H9 (cell line): ENCODE results near the gene SLC12A9. TPM values are rescaled to one million over a fixed set of nuclear protein-coding genes. Genes with fewer than 3 reads are reported as not detected.

Experiments used
- DNase-seq: peaks from one replicate; pipeline ENCODE4 v3.0.0-alpha.2; 2017
- H2AFZ ChIP-seq: one replicate; pipeline ENCODE4 v1.6.1; 2013; ENCODE audit warnings: mild to moderate bottlenecking, low read length, control low read depth, moderate library complexity
- H2AK5ac ChIP-seq: 2 replicates; pipeline ENCODE4 v1.6.1; 2013; ENCODE audit warnings: low read length, control low read depth, mixed read lengths; ENCODE audit not compliant: insufficient read length
- H2BK120ac ChIP-seq: one replicate; pipeline ENCODE4 v1.6.1; 2013; ENCODE audit warnings: low read depth, mild to moderate bottlenecking, low read length, control low read depth, inconsistent platforms; ENCODE audit not compliant: poor library complexity, severe bottlenecking
- H2BK12ac ChIP-seq: 2 replicates; pipeline ENCODE4 v1.6.1; 2013; ENCODE audit warnings: low read length, control low read depth, mixed read lengths, low read depth; ENCODE audit not compliant: insufficient read length
- H2BK15ac ChIP-seq: 2 replicates; pipeline ENCODE4 v1.6.1; 2013; ENCODE audit warnings: low read depth, low read length, control low read depth
- H2BK20ac ChIP-seq: one replicate; pipeline ENCODE4 v1.6.1; 2013; ENCODE audit warnings: low read depth, mild to moderate bottlenecking, low read length, control low read depth, inconsistent platforms; ENCODE audit not compliant: poor library complexity, severe bottlenecking
- H2BK5ac ChIP-seq: 2 replicates; pipeline ENCODE4 v1.6.1; 2013; ENCODE audit warnings: low read length, control low read depth, mixed read lengths; ENCODE audit not compliant: insufficient read length
- H3K14ac ChIP-seq: 2 replicates; pipeline ENCODE4 v1.6.1; 2013; ENCODE audit warnings: low read length, control low read depth; ENCODE audit not compliant: insufficient read depth
- H3K18ac ChIP-seq: 2 replicates; pipeline ENCODE4 v1.6.1; 2013; ENCODE audit warnings: low read depth, mild to moderate bottlenecking, mixed read lengths, low read length, control low read depth; ENCODE audit not compliant: insufficient read length
- H3K23ac ChIP-seq: 2 replicates; pipeline ENCODE4 v1.6.1; 2013; ENCODE audit warnings: low read length, control low read depth, mixed read lengths, low read depth; ENCODE audit not compliant: insufficient read length
- H3K23me2 ChIP-seq: 2 replicates; pipeline ENCODE4 v1.6.1; 2013; ENCODE audit warnings: low read depth, mild to moderate bottlenecking, mixed read lengths, low read length, control low read depth; ENCODE audit not compliant: insufficient read length, poor library complexity, severe bottlenecking
- H3K27ac ChIP-seq: 2 replicates; pipeline ENCODE4 v1.5.1; 2013; ENCODE audit warnings: low read length, control low read depth, mixed read lengths, low read depth; ENCODE audit not compliant: insufficient read length
- H3K27me3 ChIP-seq: 2 replicates; pipeline ENCODE4 v1.6.1; 2013; ENCODE audit warnings: low read length, control low read depth, inconsistent platforms; ENCODE audit not compliant: insufficient read depth
- H3K4ac ChIP-seq: 2 replicates; pipeline ENCODE4 v1.6.1; 2013; ENCODE audit warnings: low read depth, mild to moderate bottlenecking, control low read depth, inconsistent platforms, low read length, moderate library complexity
- H3K4me1 ChIP-seq: 2 replicates; pipeline ENCODE4 v1.6.1; 2013; ENCODE audit warnings: low read length, control low read depth, inconsistent platforms; ENCODE audit not compliant: insufficient read depth
- H3K4me2 ChIP-seq: 2 replicates; pipeline ENCODE4 v1.6.1; 2013; ENCODE audit warnings: low read length, control low read depth, mixed read lengths; ENCODE audit not compliant: insufficient read length, insufficient read depth
- H3K56ac ChIP-seq: 2 replicates; pipeline ENCODE4 v1.6.1; 2013; ENCODE audit warnings: low read depth, mild to moderate bottlenecking, mixed read lengths, low read length, control low read depth; ENCODE audit not compliant: insufficient read length
- H3K79me1 ChIP-seq: 2 replicates; pipeline ENCODE4 v1.6.1; 2013; ENCODE audit warnings: low read depth, mild to moderate bottlenecking, moderate library complexity, low read length, control low read depth, inconsistent platforms; ENCODE audit not compliant: insufficient read depth, poor library complexity, severe bottlenecking
- H3K79me2 ChIP-seq: 2 replicates; pipeline ENCODE4 v1.6.1; 2013; ENCODE audit warnings: low read length, control low read depth, inconsistent platforms; ENCODE audit not compliant: insufficient read depth
- H3K9ac ChIP-seq: 2 replicates; pipeline ENCODE4 v1.6.1; 2013; ENCODE audit warnings: low read length, control low read depth, mixed read lengths; ENCODE audit not compliant: insufficient read length; ENCODE audit errors: extremely low read depth
- H3K9me3 ChIP-seq: one replicate; pipeline ENCODE4 v1.6.1; 2013; ENCODE audit warnings: low read depth, low read length, inconsistent platforms; ENCODE audit not compliant: control insufficient read depth
- H3T11ph ChIP-seq: one replicate; pipeline ENCODE4 v1.6.1; 2013; ENCODE audit warnings: mild to moderate bottlenecking, low read length, control low read depth, inconsistent platforms
- H4K20me1 ChIP-seq: one replicate; pipeline ENCODE4 v1.6.1; 2013; ENCODE audit not compliant: control insufficient read depth, insufficient read length, insufficient read depth
- H4K5ac ChIP-seq: 2 replicates; pipeline ENCODE4 v1.6.1; 2013; ENCODE audit warnings: low read depth, mild to moderate bottlenecking, mixed read lengths, low read length, control low read depth; ENCODE audit not compliant: insufficient read length
- H4K8ac ChIP-seq: replicated peaks from 2 replicates; pipeline ENCODE4 v1.6.1; 2013; ENCODE audit warnings: low read length, control low read depth, mixed read lengths, low read depth; ENCODE audit not compliant: insufficient read length
- H4K91ac ChIP-seq: 2 replicates; pipeline ENCODE4 v1.6.1; 2013; ENCODE audit warnings: low read depth, mild to moderate bottlenecking, moderate library complexity, mixed read lengths, low read length, control low read depth; ENCODE audit not compliant: insufficient read length
- H3K27ac Mint-ChIP-seq, 3 experiments: 2 replicates in 2 of 3; 3 replicates in 1 of 3; pipeline ENCODE4 v1.8.0; 2020 to 2021; ENCODE audit warnings: mixed read lengths in 3 of 3, mild to moderate bottlenecking in 1 of 3, moderate library complexity in 1 of 3
- H3K27me3 Mint-ChIP-seq: 2 replicates; pipeline ENCODE4 v1.8.0; 2021; ENCODE audit warnings: low read depth, mild to moderate bottlenecking, moderate library complexity, mixed read lengths
- H3K36me3 Mint-ChIP-seq, 3 experiments: 2 replicates in 2 of 3; 3 replicates in 1 of 3; pipeline ENCODE4 v1.8.0; 2020 to 2021; ENCODE audit warnings: low read depth in 3 of 3, mixed read lengths in 3 of 3; ENCODE audit not compliant: insufficient read depth in 1 of 3
- H3K4me1 Mint-ChIP-seq, 2 experiments: 2 replicates each; pipeline ENCODE4 v1.8.0; 2020; ENCODE audit warnings: mixed read lengths in 2 of 2
- H3K4me3 Mint-ChIP-seq, 2 experiments: 2 replicates in 1 of 2; 3 replicates in 1 of 2; pipeline ENCODE4 v1.8.0; 2020 to 2021; ENCODE audit warnings: mild to moderate bottlenecking in 2 of 2, mixed read lengths in 2 of 2, moderate library complexity in 1 of 2
- H3K9me3 Mint-ChIP-seq, 2 experiments: 2 replicates in 1 of 2; 3 replicates in 1 of 2; pipeline ENCODE4 v1.8.0; 2020; ENCODE audit warnings: mild to moderate bottlenecking in 2 of 2, mixed read lengths in 2 of 2, moderate library complexity in 1 of 2
- CTCF ChIP-seq: fragments of 200-600 bp; sonication (generic); conservative IDR thresholded peaks from 3 replicates; pipeline ENCODE4 v1.8.0; 2021; ENCODE audit warnings: antibody characterized with exemption, mild to moderate bottlenecking
- WGBS: extraction: QIAGEN DNeasy Blood & Tissue Kit; methylation state at CpG from one replicate; pipeline ENCODE4 v1.1.7; 2013; ENCODE audit warnings: missing lambda C conversion rate, low lambda C conversion rate, mixed read lengths; ENCODE audit not compliant: insufficient read length; ENCODE audit errors: extremely low coverage; 5-methylcytosine and 5-hydroxymethylcytosine counted together
- total RNA-seq: library from RNA; stranded (reverse); gene quantifications from 2 replicates; pipeline ENCODE4 v1.2.1, GENCODE V29; 2021

Gene SLC12A9
- total RNA-seq, 1 experiment from 2014 or later = 43.0 TPM

- Histone ChIP-seq H2BK120ac (no peak overlapping the region), H3K4me2 (no peak overlapping the region), H2AFZ (no peak overlapping the region), H3K18ac (no peak overlapping the region), H3K27ac (no peak overlapping the region), H4K8ac (no peak overlapping the region), H3K79me1 (peaks cover 6% of the 10 kb centered on the region), H3K27me3 (no peaks in the 10 kb centered on the region), H3K4ac (no peak overlapping the region), H3K79me2 (peaks cover 11% of the 10 kb centered on the region), H3K9me3 (no peaks in the 10 kb centered on the region), H2AK5ac (no peak overlapping the region), H2BK12ac (no peak overlapping the region), H3K14ac (no peak overlapping the region), H4K5ac (no peak overlapping the region), H3K4me1 (peaks cover 3% of the 10 kb centered on the region; the same call in 1 of the 2 replicates), H4K20me1 (no peaks in the 10 kb centered on the region), H3T11ph (no peak overlapping the region), H3K23ac (no peak overlapping the region), H2BK15ac (no peak overlapping the region), H2BK5ac (no peak overlapping the region), H4K91ac (no peak overlapping the region), H3K9ac (no peak overlapping the region), H2BK20ac (no peak overlapping the region), H3K56ac (no peak overlapping the region), H3K23me2 (peaks cover 12% of the 10 kb centered on the region)
- TF ChIP-seq CTCF = no peak
- peaks cover 13 to 18% (median 17%) of the 10 kb centered on the region in 3 experiments; a peak in 6 of 7 replicates for H3K36me3 Mint-ChIP-seq
- no peak for DNase-seq
- H3K4me1 Mint-ChIP-seq = peaks cover 17 to 29% of the 10 kb centered on the region in 2 experiments
- peaks cover 0 to 2% of the 10 kb centered on the region in 2 experiments; a peak in 2 of 5 replicates for H3K9me3 Mint-ChIP-seq
- peak overlapping the region in 2 of 3 experiments; percentile 18 to 66; a peak in 3 of 7 replicates for H3K27ac Mint-ChIP-seq
- H3K27me3 Mint-ChIP-seq = no peaks in the 10 kb centered on the region; the same call in 1 of the 2 replicates
- peak overlapping the region in 1 of 2 experiments; percentile 29; a peak in 1 of 5 replicates for H3K4me3 Mint-ChIP-seq
- no CpG with 5 or more reads among the region's 4 CpGs for WGBS
These were observed 22.1 kb upstream of the SLC12A9 start for GRCh38 chr7:100830396-100830795.
